Type B pancreatic cell (in vitro differentiated cells): ENCODE measurements around the gene NBAS. TPM values are rescaled to one million over a fixed set of nuclear protein-coding genes. Genes with fewer than 3 reads are reported as not detected.

Experiments used
- DNase-seq: peaks from one replicate; pipeline ENCODE4 v3.0.0; 2021; ENCODE audit warnings: mixed read lengths; ENCODE audit not compliant: unreplicated experiment; ENCODE audit errors: extremely low spot score
- H3K27ac Mint-ChIP-seq: 2 replicates; pipeline ENCODE4 v1.8.0; 2021; ENCODE audit warnings: mild to moderate bottlenecking, mixed read lengths
- H3K27me3 Mint-ChIP-seq: 2 replicates; pipeline ENCODE4 v1.8.0; 2021; ENCODE audit warnings: mixed read lengths
- H3K36me3 Mint-ChIP-seq: 2 replicates; pipeline ENCODE4 v1.8.0; 2021; ENCODE audit warnings: mixed read lengths
- H3K4me1 Mint-ChIP-seq: one replicate; pipeline ENCODE4 v1.8.0; 2021; ENCODE audit warnings: mixed read lengths; ENCODE audit not compliant: unreplicated experiment
- H3K4me3 Mint-ChIP-seq: 2 replicates; pipeline ENCODE4 v1.8.0; 2021; ENCODE audit warnings: mild to moderate bottlenecking, mixed read lengths
- H3K9me3 Mint-ChIP-seq: 2 replicates; pipeline ENCODE4 v1.8.0; 2021; ENCODE audit warnings: mixed read lengths
- CTCF ChIP-seq: fragments of 200-600 bp; sonication (generic); conservative IDR thresholded peaks from 2 replicates; pipeline ENCODE4 v1.5.0; 2021; ENCODE audit warnings: antibody characterized with exemption, mild to moderate bottlenecking
- total RNA-seq: library from RNA; stranded (reverse); gene quantifications from 2 replicates; pipeline ENCODE4 v1.2.1, GENCODE V29; 2021; ENCODE audit warnings: low replicate concordance

NBAS gene
- total RNA-seq, 1 donor from 2014 or later: 53.5 TPM

- no peak overlapping the region for H3K27ac Mint-ChIP-seq
- H3K4me3 Mint-ChIP-seq: no peak overlapping the region
- H3K27me3 Mint-ChIP-seq: no peaks in the 10 kb centered on the region
- H3K4me1 Mint-ChIP-seq: no peaks in the 10 kb centered on the region
- peaks cover 62% of the 10 kb centered on the region for H3K36me3 Mint-ChIP-seq
- H3K9me3 Mint-ChIP-seq: no peaks in the 10 kb centered on the region
- no peak for TF ChIP-seq CTCF
- no peak for DNase-seq
Measured at GRCh38 chr2:15606481-15607441, 45.6 kb upstream of the NBAS start.

GRCh38 chr2:15605721-15606120 is 44.6 kb upstream of the NBAS start:
- H3K9me3 Mint-ChIP-seq: no peaks in the 10 kb centered on the region

DNA sequence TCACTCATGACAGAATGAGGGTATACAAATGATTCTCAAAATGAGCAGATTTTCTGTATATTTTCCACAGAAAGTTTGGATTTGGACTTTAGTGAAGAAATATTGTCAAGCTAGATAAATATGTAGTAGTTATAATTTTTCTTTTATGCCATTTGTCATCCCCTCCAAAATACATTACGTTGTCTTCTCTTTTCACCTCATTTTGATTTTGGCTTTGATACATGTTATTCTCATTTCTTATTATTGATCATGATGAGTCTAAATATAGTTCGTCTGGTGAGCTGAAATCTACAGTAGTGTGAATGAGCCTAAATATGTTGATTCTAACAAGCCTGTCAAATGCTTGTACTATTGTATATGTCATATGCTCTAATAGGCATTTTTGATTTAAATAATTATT is 42.8 kb upstream of the NBAS start:
- Mint-ChIP-seq H3K36me3 (peaks cover 58% of the 10 kb centered on the region), H3K4me1 (no peaks in the 10 kb centered on the region), H3K27ac (no peak overlapping the region), H3K4me3 (no peak overlapping the region), H3K9me3 (no peaks in the 10 kb centered on the region), H3K27me3 (no peaks in the 10 kb centered on the region)
- DNase-seq: no peak
- TF ChIP-seq CTCF: no peak

More at GRCh38 chr2:15605721-15606120, 44.6 kb upstream of the NBAS start:
- H3K4me1 Mint-ChIP-seq: no peaks in the 10 kb centered on the region
- H3K36me3 Mint-ChIP-seq: peaks cover 66% of the 10 kb centered on the region
- no peaks in the 10 kb centered on the region for H3K27me3 Mint-ChIP-seq
- no peak overlapping the region for H3K4me3 Mint-ChIP-seq
- no peak for TF ChIP-seq CTCF
- no peak overlapping the region for H3K27ac Mint-ChIP-seq
- DNase-seq: no peak

GRCh38 chr2:15603044-15603765 is 42.1 kb upstream of the NBAS start:
- no peak overlapping the region for H3K27ac Mint-ChIP-seq
- H3K36me3 Mint-ChIP-seq: peaks cover 57% of the 10 kb centered on the region
- DNase-seq: no peak
- H3K4me1 Mint-ChIP-seq: no peaks in the 10 kb centered on the region
- no peak overlapping the region for H3K4me3 Mint-ChIP-seq
- no peaks in the 10 kb centered on the region for H3K27me3 Mint-ChIP-seq
- no peak for TF ChIP-seq CTCF
- no peaks in the 10 kb centered on the region for H3K9me3 Mint-ChIP-seq

- H3K9me3 Mint-ChIP-seq: no peaks in the 10 kb centered on the region
- H3K4me3 Mint-ChIP-seq: no peak overlapping the region
- DNase-seq: no peak
- H3K36me3 Mint-ChIP-seq: peaks cover 55% of the 10 kb centered on the region
- H3K4me1 Mint-ChIP-seq: no peaks in the 10 kb centered on the region
- no peak for TF ChIP-seq CTCF
- no peak overlapping the region for H3K27ac Mint-ChIP-seq
- no peaks in the 10 kb centered on the region for H3K27me3 Mint-ChIP-seq
Measured at GRCh38 chr2:15602393-15602792, 41.3 kb upstream of the NBAS start.
